ENCODE data around the gene PHOX2A.
A peak's percentile ranks its signal among the peaks of the same experiment; 100 is the strongest.

The PHOX2A gene

DNA sequence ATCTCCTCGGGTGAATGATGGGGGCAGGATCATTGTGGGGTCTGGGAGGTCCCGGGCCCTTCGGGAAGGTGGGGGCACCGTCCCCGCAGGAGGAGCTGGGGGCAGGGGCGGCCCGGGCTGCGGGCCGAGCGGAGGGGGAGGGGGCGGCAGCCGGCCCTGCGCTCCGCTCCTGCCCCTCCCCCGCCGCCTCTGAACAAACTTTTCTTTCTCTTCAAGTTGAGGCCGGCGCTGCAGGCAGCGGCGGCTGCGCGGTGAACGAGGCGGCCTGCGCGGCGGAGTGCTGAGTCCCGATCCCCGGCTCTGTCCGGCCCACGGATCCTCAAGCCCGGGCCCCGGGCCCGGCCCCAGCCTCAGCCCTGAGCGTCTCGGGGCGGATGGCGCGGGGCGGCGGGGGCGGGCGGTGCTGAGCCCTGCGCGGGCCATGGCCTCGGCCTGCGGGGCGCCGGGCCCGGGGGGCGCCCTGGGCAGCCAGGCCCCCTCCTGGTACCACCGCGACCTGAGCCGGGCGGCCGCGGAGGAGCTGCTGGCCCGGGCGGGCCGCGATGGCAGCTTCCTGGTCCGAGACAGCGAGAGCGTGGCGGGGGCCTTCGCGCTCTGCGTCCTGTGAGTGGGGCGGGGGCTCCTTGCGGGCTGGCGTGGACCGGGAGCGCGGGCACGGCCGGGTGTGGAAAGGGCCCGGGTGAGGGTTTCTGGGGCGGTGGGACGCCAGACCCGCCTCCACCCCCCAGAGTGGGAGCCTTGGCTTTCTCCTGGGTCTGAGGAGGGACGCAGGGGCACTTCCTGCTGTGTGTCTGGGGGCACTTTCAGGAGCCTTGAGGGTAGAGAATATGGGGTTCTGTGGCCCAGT is 19.2 kb downstream of the PHOX2A start, which contains the start of gene INPPL1:
INPPL1 (plus strand) TSS at position 204 of the 847 bp plus-strand sequence; CDS start at position 422, 218 bp downstream.
- DNase-seq (ENCODE audit: insufficient read length, low spot score) (no peak), FAIRE-seq (peak; percentile 45)
- TF ChIP-seq POU2F2 (IDR thresholded peaks at IDR 0.05; ENCODE audit: low read depth, low read length) (no peak), TAF1 (IDR thresholded peaks at IDR 0.05; ENCODE audit: low read depth, low read length) (no peak), PAX5 (IDR thresholded peaks at IDR 0.05; ENCODE audit: insufficient read depth, low read length, severe bottlenecking) (no peak), POLR2AphosphoS5 (IDR thresholded peaks at IDR 0.05; ENCODE audit: low read depth, low read length) (no peak), SPI1 (IDR thresholded peaks at IDR 0.05; ENCODE audit: low read depth, low read length) (no peak), POLR2A (IDR thresholded peaks at IDR 0.05; ENCODE audit: low read depth, low read length) (no peak)

DNA sequence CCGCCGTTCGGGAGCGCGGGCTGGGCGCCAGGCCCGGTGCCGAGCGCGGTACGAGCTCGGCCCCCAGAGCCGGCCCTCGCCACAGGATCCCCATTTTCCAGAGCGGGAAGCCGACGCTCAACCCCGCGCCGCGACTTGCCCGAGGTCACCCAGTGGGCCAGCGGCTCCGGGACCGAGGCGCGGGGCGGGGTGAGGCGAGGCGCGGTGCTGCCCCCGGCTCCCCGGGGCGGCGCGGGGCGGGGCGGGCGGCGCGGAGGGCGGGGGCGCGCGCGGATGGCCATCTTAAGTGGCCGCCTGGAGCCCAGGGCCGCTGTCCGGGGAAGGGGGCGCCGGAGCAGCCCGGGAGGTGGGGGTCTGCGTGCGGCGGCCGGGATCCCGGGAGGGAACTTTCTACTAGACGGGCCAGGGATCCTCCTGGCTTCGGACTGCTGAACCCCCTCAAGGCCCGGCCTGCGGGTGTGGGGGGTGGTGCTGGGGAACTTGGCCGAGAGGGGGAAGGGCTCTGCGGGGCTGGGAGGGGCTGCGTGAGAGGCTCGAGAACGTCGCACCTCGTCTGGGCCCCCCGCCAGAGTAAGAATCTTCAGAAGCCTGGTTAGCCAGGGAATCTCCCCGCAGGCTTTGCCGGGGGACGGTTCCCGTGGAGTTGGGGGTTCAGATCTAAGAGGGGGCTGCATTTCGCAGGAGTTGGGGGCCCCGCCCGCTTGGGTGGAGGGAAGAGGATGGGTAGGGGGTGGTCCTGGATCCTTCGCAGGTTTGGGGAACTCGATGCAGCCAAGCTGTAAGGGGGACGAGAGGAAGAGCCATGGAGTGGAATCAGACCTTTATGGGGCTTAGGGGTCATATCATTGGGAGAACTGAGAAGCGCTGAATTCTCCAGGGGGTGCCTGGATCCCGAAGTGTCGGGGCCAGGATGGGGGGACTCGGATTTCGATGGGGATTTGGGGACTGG is 20.1 kb downstream of the PHOX2A start:
- FAIRE-seq (no peak), DNase-seq (ENCODE audit: insufficient read length, low spot score) (no peak)
- TF ChIP-seq SPI1 (IDR thresholded peaks at IDR 0.05; ENCODE audit: low read depth, low read length): no peak
- peak; percentile 27; the same call in 1 of the 2 replicates for TF ChIP-seq TAF1 (IDR thresholded peaks at IDR 0.05; ENCODE audit: low read depth, low read length)
- TF ChIP-seq POU2F2 (IDR thresholded peaks at IDR 0.05; ENCODE audit: low read depth, low read length): no peak
- TF ChIP-seq PAX5 (IDR thresholded peaks at IDR 0.05; ENCODE audit: insufficient read depth, low read length, severe bottlenecking): no peak
- TF ChIP-seq POLR2A (IDR thresholded peaks at IDR 0.05; ENCODE audit: low read depth, low read length): no peak
- TF ChIP-seq POLR2AphosphoS5 (IDR thresholded peaks at IDR 0.05; ENCODE audit: low read depth, low read length): no peak

DNA sequence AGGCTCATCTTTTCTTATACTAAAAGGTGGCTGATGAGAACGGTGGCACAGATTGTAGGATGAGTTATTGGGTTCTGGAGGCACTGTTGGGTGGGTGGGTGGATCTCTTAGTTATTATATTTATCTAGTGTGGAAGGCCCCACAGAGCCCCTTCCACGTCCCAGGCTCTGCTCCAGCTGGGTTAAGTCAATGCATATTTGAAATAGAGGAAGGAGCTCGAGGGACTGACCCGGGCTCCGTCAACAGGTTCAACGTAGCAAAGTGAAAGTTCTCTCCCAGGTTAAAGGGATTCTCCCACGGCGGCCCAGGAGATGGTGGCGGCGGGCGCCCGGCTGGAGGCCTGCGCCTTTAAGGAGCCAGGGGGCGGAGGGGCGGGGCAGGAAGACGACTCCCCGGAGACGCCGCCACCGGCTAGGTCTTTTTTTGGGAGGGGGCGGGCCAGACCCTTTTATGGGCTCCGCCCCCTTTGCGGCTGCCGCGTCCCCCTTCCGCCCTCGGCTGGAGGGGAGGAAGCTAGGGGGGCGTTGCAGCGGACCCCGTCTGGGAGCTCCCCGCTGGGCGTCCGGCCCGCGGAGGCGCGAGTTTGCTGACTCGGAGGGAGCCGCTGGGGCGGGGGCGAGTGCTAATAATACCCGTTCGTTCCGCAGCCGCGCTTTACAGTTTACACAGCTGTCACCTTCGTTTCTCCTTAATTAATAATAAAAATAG is 20.9 kb downstream of the PHOX2A start:
- FAIRE-seq: peak; percentile 82
- TF ChIP-seq PAX5 (IDR thresholded peaks at IDR 0.05; ENCODE audit: insufficient read depth, low read length, severe bottlenecking): peak; percentile 13
- TF ChIP-seq POLR2A (IDR thresholded peaks at IDR 0.05; ENCODE audit: low read depth, low read length): no peak; the same call in 1 of the 2 replicates
- no peak for TF ChIP-seq TAF1 (IDR thresholded peaks at IDR 0.05; ENCODE audit: low read depth, low read length)
- TF ChIP-seq POU2F2 (IDR thresholded peaks at IDR 0.05; ENCODE audit: low read depth, low read length): peak; percentile 53; the same call in 1 of the 2 replicates
- 0 out of 2 replicates have a peak, but pooled peaks have one; percentile 14 for TF ChIP-seq SPI1 (IDR thresholded peaks at IDR 0.05; ENCODE audit: low read depth, low read length)
- TF ChIP-seq POLR2AphosphoS5 (IDR thresholded peaks at IDR 0.05; ENCODE audit: low read depth, low read length): no peak

DNA sequence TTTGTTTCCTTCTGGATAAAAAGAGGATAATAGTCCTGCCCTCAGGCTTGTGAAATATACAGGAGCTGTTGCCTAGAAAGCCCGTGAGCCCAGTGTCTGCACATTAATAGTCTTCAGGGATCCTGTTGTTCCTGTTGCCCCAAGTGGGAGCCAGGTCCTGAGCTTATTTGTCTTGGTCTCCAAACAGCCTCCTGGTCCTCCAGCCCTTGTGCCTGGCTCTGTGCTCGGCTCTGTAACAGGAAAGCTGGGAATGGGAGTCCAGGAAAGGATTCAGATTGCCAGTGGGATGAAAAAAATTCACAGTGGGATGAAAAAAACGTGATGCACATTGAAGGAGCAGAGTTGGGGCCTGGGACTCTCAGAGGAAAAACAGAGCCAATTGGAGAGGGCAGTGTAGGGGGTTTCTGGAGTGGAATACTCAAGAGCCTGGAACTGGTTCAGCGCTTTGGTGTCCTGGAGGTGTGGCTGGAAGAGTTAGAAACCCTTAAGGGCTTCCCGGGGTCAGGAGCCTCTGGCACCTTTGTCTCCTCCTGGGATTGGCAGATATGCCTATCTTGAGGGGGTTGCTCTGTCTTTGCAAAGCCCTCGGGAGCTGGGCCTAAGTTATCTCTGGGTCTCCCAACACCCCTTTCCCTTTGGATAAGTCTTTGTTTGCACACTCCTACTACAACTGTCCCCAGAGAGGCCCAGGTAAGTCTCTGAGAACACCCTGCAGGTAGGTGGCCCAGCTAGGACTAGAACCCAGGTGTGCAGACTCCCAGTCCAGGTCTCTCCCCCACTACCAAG is 21.7 kb downstream of the PHOX2A start:
- no peak for FAIRE-seq
- no peak for DNase-seq (ENCODE audit: insufficient read length, low spot score)
- TF ChIP-seq PAX5 (IDR thresholded peaks at IDR 0.05; ENCODE audit: insufficient read depth, low read length, severe bottlenecking): no peak

More for the DNA sequence above, 20.9 kb downstream of the PHOX2A start:
- DNase-seq (ENCODE audit: insufficient read length, low spot score): peak; percentile 75

DNA sequence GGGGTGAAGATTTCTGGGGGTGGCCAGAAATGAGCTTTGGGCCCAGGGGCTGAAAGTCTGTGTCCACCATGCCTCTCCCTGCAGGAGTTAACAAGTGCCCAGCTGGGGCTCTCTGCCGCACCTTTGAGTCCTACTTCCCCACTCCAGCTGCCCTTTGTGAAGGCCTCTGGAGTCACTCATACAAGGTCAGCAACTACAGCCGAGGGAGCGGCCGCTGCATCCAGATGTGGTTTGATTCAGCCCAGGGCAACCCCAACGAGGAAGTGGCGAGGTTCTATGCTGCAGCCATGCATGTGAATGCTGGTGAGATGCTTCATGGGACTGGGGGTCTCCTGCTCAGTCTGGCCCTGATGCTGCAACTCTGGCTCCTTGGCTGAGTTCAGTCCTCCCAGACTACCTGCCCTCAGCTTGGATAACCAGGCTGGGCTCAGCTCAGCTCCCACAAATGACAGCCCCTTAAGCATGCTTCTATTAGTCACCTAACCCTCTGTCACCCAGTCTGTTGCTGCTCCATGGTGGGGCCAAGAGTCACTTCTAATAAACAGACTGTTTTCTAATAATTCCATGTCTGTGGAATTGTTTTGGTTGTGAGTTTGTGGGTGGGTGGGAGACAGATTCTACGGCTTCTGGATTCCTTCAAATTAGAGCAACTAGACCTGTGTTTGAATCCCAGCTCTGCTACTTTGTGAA is 22.4 kb downstream of the PHOX2A start:
- TF ChIP-seq SPI1 (IDR thresholded peaks at IDR 0.05; ENCODE audit: low read depth, low read length) (peak; percentile 53), POLR2AphosphoS5 (IDR thresholded peaks at IDR 0.05; ENCODE audit: low read depth, low read length) (no peak)
- peak; percentile 47 for FAIRE-seq
- DNase-seq (ENCODE audit: insufficient read length, low spot score): no peak

DNA sequence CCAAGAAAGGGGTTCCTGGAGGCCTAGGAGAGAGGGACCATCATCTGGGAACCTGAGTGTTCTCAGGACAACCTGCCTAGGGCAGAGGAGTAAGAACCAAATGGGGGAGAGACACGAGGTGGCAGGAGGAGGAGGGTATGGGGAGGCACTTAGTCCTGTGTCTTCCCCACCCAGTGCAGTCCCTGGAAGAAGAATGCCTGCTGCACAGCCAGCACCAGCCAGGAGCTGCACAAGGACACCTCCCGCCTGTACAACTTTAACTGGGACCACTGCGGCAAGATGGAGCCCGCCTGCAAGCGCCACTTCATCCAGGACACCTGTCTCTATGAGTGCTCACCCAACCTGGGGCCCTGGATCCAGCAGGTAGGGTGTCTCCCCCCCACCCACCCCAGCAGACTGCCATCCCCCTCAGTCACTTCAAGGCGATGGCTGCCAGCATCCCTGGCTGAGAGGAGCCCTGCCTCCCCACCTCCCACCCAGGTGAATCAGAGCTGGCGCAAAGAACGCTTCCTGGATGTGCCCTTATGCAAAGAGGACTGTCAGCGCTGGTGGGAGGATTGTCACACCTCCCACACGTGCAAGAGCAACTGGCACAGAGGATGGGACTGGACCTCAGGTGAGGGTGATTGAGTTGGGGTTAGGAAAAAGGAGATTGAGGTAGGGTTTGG is 23.1 kb downstream of the PHOX2A start:
- TF ChIP-seq POLR2A (IDR thresholded peaks at IDR 0.05; ENCODE audit: low read depth, low read length) (no peak), SPI1 (IDR thresholded peaks at IDR 0.05; ENCODE audit: low read depth, low read length) (no peak), PAX5 (IDR thresholded peaks at IDR 0.05; ENCODE audit: insufficient read depth, low read length, severe bottlenecking) (no peak)
- no peak for FAIRE-seq
- no peak for DNase-seq (ENCODE audit: insufficient read length, low spot score)

DNA sequence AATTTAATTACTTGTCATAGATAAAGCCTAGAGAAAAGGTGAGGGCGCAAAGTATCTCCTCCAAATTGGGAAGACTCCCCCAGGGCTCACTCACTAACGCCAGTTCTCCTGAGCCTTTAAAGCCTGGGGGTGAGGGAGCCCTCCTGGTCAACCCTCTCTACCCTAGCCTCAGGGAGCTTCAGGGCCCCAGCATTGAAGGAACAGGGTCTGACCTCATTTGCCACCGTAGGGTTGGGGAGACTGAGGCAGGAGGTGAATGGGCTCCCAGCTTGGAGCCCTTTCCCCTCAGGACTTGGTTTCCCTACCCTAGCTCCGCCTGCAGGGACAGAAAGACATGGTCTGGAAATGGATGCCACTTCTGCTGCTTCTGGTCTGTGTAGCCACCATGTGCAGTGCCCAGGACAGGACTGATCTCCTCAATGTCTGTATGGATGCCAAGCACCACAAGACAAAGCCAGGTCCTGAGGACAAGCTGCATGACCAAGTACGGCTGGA is 25.7 kb downstream of the PHOX2A start:
- no peak for FAIRE-seq
- TF ChIP-seq POU2F2 (IDR thresholded peaks at IDR 0.05; ENCODE audit: low read depth, low read length) (no peak), TAF1 (IDR thresholded peaks at IDR 0.05; ENCODE audit: low read depth, low read length) (no peak), PAX5 (IDR thresholded peaks at IDR 0.05; ENCODE audit: insufficient read depth, low read length, severe bottlenecking) (no peak), SPI1 (IDR thresholded peaks at IDR 0.05; ENCODE audit: low read depth, low read length) (no peak), POLR2AphosphoS5 (IDR thresholded peaks at IDR 0.05; ENCODE audit: low read depth, low read length) (no peak), POLR2A (IDR thresholded peaks at IDR 0.05; ENCODE audit: low read depth, low read length) (no peak)
- no peak for DNase-seq (ENCODE audit: insufficient read length, low spot score)

DNA sequence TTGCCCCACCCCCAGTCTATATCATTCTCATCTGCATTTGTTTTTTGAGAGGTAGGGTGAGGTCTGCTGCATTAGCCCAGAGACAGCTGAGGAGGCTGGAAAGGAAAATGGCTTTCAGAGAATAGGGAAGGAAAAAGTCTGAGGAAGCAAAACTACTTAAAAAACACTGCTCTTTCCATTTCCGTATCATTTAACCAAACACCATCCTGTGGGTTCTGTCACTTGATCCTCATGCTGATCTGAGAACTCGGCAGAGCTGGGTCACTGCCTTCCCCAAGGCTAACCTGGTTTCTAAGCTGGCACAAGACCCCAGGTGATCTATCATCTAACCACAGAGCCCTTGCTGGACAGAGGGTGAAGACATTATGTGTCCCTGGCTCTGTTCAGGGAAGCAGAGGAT is 26.1 kb downstream of the PHOX2A start:
- TF ChIP-seq POLR2A (IDR thresholded peaks at IDR 0.05; ENCODE audit: low read depth, low read length): no peak
- TF ChIP-seq POU2F2 (IDR thresholded peaks at IDR 0.05; ENCODE audit: low read depth, low read length): no peak
- no peak for TF ChIP-seq PAX5 (IDR thresholded peaks at IDR 0.05; ENCODE audit: insufficient read depth, low read length, severe bottlenecking)
- no peak for TF ChIP-seq POLR2AphosphoS5 (IDR thresholded peaks at IDR 0.05; ENCODE audit: low read depth, low read length)
- no peak for TF ChIP-seq SPI1 (IDR thresholded peaks at IDR 0.05; ENCODE audit: low read depth, low read length)
- no peak for TF ChIP-seq TAF1 (IDR thresholded peaks at IDR 0.05; ENCODE audit: low read depth, low read length)
- DNase-seq (ENCODE audit: insufficient read length, low spot score) (no peak), FAIRE-seq (no peak)

All from GM12891 (cell line).